Retinal pigment epithelial cell (primary cell): ENCODE measurements around the gene ZKSCAN2.

Experiments
- DNase-seq: peaks from one replicate; pipeline ENCODE4 v3.0.0-alpha.2; 2010; ENCODE audit warnings: low read depth
- H3K4me3 ChIP-seq: 2 replicates; pipeline ENCODE4 v1.5.1; 2011; ENCODE audit warnings: mild to moderate bottlenecking, low read length, control low read depth, moderate library complexity
- CTCF ChIP-seq: conservative IDR thresholded peaks from 2 replicates; pipeline ENCODE4 v1.5.1; 2011; ENCODE audit warnings: low read depth, low read length, control low read depth, inconsistent platforms

ZKSCAN2 gene

GRCh38 chr16:25213709-25214397, 43.8 kb downstream of the ZKSCAN2 start:
- no peak overlapping the region for H3K4me3 ChIP-seq
- no peak for TF ChIP-seq CTCF
- no peak for DNase-seq

GRCh38 chr16:25212636-25213035, 45.0 kb downstream of the ZKSCAN2 start:
- H3K4me3 ChIP-seq: no peak overlapping the region
- DNase-seq: no peak
- no peak for TF ChIP-seq CTCF

GRCh38 chr16:25210758-25211157, 46.9 kb downstream of the ZKSCAN2 start:
- no peak for TF ChIP-seq CTCF
- DNase-seq: peak; percentile 56
- H3K4me3 ChIP-seq: no peak overlapping the region

- H3K4me3 ChIP-seq: no peak overlapping the region
- TF ChIP-seq CTCF: no peak
- DNase-seq: no peak
Measured at GRCh38 chr16:25199457-25199856, 58.2 kb downstream of the ZKSCAN2 start.

GRCh38 chr16:25198021-25198420, 59.6 kb downstream of the ZKSCAN2 start:
- no peak overlapping the region for H3K4me3 ChIP-seq
- no peak for DNase-seq
- TF ChIP-seq CTCF: no peak

GRCh38 chr16:25194273-25194878, 63.3 kb downstream of the ZKSCAN2 start:
- no peak for TF ChIP-seq CTCF
- no peak overlapping the region for H3K4me3 ChIP-seq
- DNase-seq: no peak

- H3K4me3 ChIP-seq: no peak overlapping the region
- no peak for DNase-seq
- no peak for TF ChIP-seq CTCF
Measured at GRCh38 chr16:25192096-25192495, 65.5 kb downstream of the ZKSCAN2 start.
